Hippocampal formation (tissue), 2 donors: Measurements from ENCODE around the gene SLC17A2.

Experiments
- DNase-seq, 2 donors: peaks; one replicate each; lab custom pipeline; 2025; lab: John Stamatoyannopoulos, UW

SLC17A2 gene

GRCh38 chr6:25886066-25886465 lies 44.4 kb downstream of the SLC17A2 start:
- no peak for DNase-seq

- no peak for DNase-seq
Observed at GRCh38 chr6:25883991-25884390, 46.5 kb downstream of the SLC17A2 start.

GRCh38 chr6:25883536-25883935 lies 47.0 kb downstream of the SLC17A2 start:
- DNase-seq, result no peak

GRCh38 chr6:25882051-25882496 lies 48.4 kb downstream of the SLC17A2 start:
- DNase-seq, result no peak

DNA sequence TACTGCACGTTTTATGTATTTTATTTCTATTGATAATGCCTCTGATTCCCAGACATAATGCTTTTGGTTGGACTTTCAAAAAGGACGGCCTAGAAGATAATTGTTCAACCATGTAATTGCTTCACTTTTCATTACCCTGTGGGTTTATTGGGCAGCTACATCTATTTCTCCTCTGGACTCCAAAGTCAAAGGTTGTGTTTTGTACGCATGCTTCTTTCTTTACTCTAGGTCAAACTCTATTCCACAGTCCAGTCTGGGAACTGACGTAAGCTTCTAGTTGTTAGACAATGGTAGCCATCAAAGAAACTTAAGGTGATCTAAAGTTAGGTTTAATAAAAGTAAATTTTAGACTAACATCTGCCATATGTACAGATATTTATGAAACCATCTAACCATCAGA lies 49.9 kb downstream of the SLC17A2 start:
- DNase-seq, result no peak

DNA sequence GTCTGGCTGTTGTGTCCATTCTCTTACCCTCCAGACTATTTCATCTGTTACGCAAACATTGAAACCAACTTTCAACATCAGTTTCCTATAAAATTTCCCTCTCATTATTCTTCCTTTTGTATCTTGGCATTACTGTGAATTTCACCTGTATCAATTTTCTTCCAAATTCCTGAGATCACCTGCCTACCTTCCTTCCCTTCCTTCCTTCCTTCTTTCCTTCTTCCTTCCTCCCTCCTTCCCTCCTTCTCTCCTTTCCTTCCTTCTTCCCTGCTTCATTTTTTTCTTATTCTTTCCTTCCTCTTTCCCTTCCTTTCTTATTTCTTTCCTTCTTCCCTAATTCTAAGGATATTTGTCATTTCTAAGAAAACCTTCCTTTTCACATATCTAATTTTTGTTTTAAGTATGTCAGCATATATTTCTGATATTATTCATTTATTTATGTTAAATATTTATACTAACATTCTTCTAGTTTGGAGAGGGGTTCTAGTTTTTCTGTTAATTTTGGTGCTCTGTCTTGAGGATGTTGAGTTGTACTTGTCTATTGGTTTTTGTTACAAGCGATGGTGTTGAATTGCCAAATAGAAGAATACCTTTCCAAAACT lies 51.7 kb downstream of the SLC17A2 start:
- DNase-seq, result no peak

- DNase-seq, result no peak
Observed at GRCh38 chr6:25875926-25876602, 54.4 kb downstream of the SLC17A2 start.

DNA sequence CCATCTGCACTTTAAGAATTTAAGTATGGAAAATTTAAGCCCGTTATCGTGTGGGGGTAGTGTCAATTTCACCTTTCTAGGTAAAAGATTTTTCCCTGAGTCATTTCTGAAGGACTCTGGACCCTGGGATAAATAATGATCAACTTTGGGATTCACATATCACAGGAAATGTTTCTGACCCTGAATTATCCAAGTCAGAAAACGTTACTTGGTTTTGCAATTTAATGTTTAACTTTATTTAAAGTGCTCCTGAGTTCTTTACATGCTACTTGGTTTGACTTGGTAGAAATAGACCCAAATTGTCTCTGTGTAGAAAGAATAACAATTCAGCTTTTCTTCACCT lies 55.0 kb downstream of the SLC17A2 start:
- DNase-seq, result no peak

GRCh38 chr6:25874822-25875562 lies 55.5 kb downstream of the SLC17A2 start:
- DNase-seq, result no peak

DNA sequence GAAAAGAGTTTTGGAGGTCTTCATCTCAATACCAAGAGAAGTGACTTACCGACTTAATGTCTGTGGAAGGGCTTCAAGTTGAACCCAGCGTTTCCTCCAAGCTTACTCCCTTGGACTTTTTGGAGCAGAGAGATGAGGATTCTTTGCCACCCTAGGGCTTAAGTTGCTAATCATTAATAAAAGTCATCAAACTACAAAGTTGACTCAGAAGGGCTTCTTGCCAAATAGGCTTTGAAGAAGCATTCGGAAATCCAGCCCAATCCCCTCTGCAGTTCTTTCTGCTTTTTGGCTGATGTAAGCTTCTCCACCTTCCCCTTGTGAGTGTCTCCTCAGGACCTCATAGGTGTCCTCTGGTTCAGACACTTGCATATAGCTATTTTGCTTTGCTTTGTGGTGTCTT lies 56.4 kb downstream of the SLC17A2 start, which contains the start of gene SLC17A3:
TSS of gene SLC17A3 (minus strand) at position 126 of the 400 bp plus-strand sequence. CDS start 5,856 bp downstream, outside the sequence.
- DNase-seq, result no peak

GRCh38 chr6:25872814-25873213 lies 57.7 kb downstream of the SLC17A2 start:
- no peak for DNase-seq

DNA sequence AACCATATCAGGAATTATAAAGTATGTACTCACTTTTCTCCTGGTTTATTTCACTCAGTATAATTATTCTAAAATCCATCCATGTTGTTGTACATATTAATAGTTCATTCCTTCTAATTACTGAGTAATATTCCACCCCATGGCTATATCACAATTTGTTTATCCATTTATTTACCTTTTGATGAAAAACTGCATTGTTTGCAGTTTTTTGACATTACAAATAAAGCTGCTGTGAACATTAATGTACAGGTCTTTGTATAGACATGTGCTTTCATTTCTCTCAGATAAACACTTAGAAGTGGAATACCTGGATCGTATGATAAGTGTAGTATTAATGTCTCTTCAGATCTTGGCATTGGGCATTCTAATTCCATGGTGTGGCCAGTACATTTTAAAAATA lies 60.7 kb downstream of the SLC17A2 start:
- no peak for DNase-seq

- no peak for DNase-seq
Observed at GRCh38 chr6:25868436-25869183, 61.9 kb downstream of the SLC17A2 start.

GRCh38 chr6:25866011-25866410 lies 64.5 kb downstream of the SLC17A2 start:
- no peak for DNase-seq

GRCh38 chr6:25863360-25863759 lies 67.1 kb downstream of the SLC17A2 start:
- no peak for DNase-seq
